GM23248 (cell line): ENCODE results near the gene CEACAM16.

Experiments
- EZH2 ChIP-seq: fragments of 200-600 bp; sonication (generic); IDR thresholded peaks from 2 replicates; pipeline ENCODE4 v1.6.1; 2018; ENCODE audit warnings: antibody characterized with exemption, mild to moderate bottlenecking; ENCODE audit not compliant: insufficient read depth, poor library complexity, severe bottlenecking
- EZH2phosphoT487 ChIP-seq: fragments of 200-600 bp; sonication (generic); IDR thresholded peaks from 2 replicates; pipeline ENCODE4 v1.6.1; 2018; ENCODE audit warnings: antibody characterized with exemption, moderate library complexity, mild to moderate bottlenecking, low read depth; ENCODE audit not compliant: insufficient read depth

- TF ChIP-seq EZH2 (no peak), EZH2phosphoT487 (no peak)
These were observed 2.3 kb downstream of the CEACAM16 start for GRCh38 chr19:44701228-44701627.
